ENCODE measurements around the gene SORCS2. TPM values are rescaled to one million over a fixed set of nuclear protein-coding genes. Genes with fewer than 3 reads are reported as not detected.

Gene SORCS2
- total RNA-seq, 6 experiments from 2014 or later = 0.18 to 6.2 (median 3.1) TPM

- no peak for ATAC-seq
- Histone ChIP-seq H3K9me3 (no peaks in the 10 kb centered on the region), H3K27me3 (no peaks in the 10 kb centered on the region), H3K4me3 (no peak overlapping the region), H3K27ac (no peak overlapping the region), H3K36me3 (no peaks in the 10 kb centered on the region), H3K4me1 (peaks cover 0 to 5% (median 0%) of the 10 kb centered on the region in 4 donors)
- 67% methylated on average over 16 of the region's 22 CpGs for WGBS (ENCODE audit: insufficient coverage, low coverage, low lambda C conversion rate, missing lambda C conversion rate)
- intact Hi-C loops (cut with DNase I) = no loop called here
- TF ChIP-seq CTCF (IDR thresholded peaks at IDR 0.05) = no peak
- no peak for TF ChIP-seq POLR2A (IDR thresholded peaks at IDR 0.05)
- peak in 2 of 3 donors; percentile 19 to 27 for DNase-seq
Observed at GRCh38 chr4:7650606-7651385, 458.5 kb downstream of the SORCS2 start.

DNA sequence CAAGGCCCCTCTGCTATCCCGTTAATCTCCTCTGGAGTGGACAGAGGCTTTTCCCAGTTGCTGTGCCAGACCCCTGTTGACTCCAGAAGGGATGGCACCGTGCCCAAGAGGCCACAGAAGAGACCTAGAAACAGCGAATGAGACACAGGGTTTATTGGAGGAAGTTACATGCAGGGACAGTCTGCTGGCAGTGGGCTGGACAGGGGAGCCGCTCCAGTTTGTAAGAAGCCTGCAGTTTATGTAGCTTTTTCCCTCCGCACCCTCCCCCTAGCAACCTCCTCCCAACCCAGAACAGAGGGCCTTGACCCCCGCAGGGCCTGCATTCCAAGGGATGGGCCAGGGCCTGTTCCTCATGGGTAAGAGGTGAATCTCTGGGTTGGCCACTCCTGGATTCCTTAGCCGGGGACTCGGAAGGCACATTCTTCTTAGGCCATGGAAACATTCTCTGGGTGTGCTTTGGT, 459.2 kb downstream of the SORCS2 start:
- H3K36me3 ChIP-seq = no peaks in the 10 kb centered on the region
- peak in 1 of 3 donors; percentile 33 for DNase-seq
- no peaks in the 10 kb centered on the region for H3K27me3 ChIP-seq
- no peak for ATAC-seq
- peaks cover 0 to 4% (median 0%) of the 10 kb centered on the region in 4 donors for H3K4me1 ChIP-seq
- H3K27ac ChIP-seq = no peak overlapping the region
- no peaks in the 10 kb centered on the region for H3K9me3 ChIP-seq
- intact Hi-C loops (cut with DNase I) = no loop called here
- H3K4me3 ChIP-seq = no peak overlapping the region
- no peak for TF ChIP-seq CTCF (IDR thresholded peaks at IDR 0.05)
- no peak for TF ChIP-seq POLR2A (IDR thresholded peaks at IDR 0.05)
- 53% methylated on average over 3 of the region's 8 CpGs for WGBS (ENCODE audit: insufficient coverage, low coverage, low lambda C conversion rate, missing lambda C conversion rate)

DNA sequence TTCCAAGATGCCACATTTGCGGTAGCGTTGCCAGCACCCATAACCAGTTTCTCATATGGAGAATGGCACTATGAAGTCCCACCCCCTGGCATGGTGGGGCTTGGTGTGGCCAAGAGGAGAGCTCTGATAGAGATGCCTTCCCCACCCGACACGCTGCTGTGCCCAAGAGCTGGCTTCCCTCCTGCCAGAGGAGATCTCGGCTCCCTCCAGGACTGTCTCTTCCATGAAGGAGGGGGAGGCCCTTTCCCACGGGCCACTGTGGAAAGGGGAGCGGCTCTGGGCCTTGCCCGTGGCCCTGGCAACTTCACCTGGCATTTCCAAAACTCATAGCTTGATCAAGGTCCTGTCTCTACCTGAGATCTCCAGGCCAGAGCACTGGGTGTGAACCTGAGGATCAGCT, 459.7 kb downstream of the SORCS2 start:
- 80% methylated on average over 2 of the region's 8 CpGs for WGBS (ENCODE audit: insufficient coverage, low coverage, low lambda C conversion rate, missing lambda C conversion rate)
- Histone ChIP-seq H3K27ac (no peak overlapping the region), H3K36me3 (no peaks in the 10 kb centered on the region), H3K4me1 (no peaks in the 10 kb centered on the region), H3K27me3 (no peaks in the 10 kb centered on the region), H3K9me3 (no peaks in the 10 kb centered on the region), H3K4me3 (no peak overlapping the region)
- TF ChIP-seq CTCF (IDR thresholded peaks at IDR 0.05) = no peak
- no peak for TF ChIP-seq POLR2A (IDR thresholded peaks at IDR 0.05)
- no peak for ATAC-seq
- intact Hi-C loops (cut with DNase I) = no loop called here
- peak in 2 of 3 donors; percentile 13 to 25 for DNase-seq

GRCh38 chr4:7652451-7652881, 460.1 kb downstream of the SORCS2 start:
- intact Hi-C loops (cut with DNase I) = no loop called here
- TF ChIP-seq POLR2A (IDR thresholded peaks at IDR 0.05) (no peak), CTCF (IDR thresholded peaks at IDR 0.05) (no peak)
- H3K36me3 ChIP-seq = no peaks in the 10 kb centered on the region
- H3K4me1 ChIP-seq = no peaks in the 10 kb centered on the region
- ATAC-seq (no peak), DNase-seq (peak in 2 of 3 donors; percentile 10 to 53)
- H3K27me3 ChIP-seq = no peaks in the 10 kb centered on the region
- no peak overlapping the region for H3K4me3 ChIP-seq
- H3K27ac ChIP-seq = no peak overlapping the region
- 56% methylated on average over 4 of the region's 8 CpGs for WGBS (ENCODE audit: insufficient coverage, low coverage, low lambda C conversion rate, missing lambda C conversion rate)
- no peaks in the 10 kb centered on the region for H3K9me3 ChIP-seq

All from right lobe of liver (tissue), 6 donors.